Measurements from ENCODE around the gene PTPRD.

DNA sequence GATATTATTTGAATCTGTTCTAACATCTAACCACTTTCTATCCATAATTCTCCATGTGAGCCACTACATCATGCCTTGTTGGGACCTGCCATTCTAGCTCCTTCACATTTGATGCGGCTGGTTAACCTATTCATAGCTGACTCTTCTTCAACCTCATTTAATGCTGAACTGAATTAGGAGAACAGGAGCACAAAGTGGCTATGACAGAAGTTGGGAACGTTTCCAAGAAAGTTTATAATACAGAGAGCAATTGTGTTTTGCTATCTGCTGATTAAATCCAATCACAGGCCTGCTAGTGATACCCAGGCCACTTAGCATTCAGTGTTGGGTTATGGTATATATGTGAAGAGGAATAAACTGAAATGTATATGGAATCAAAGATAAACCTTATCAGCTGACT is 440.3 kb downstream of the PTPRD start:
- TF ChIP-seq, protein P1, sequence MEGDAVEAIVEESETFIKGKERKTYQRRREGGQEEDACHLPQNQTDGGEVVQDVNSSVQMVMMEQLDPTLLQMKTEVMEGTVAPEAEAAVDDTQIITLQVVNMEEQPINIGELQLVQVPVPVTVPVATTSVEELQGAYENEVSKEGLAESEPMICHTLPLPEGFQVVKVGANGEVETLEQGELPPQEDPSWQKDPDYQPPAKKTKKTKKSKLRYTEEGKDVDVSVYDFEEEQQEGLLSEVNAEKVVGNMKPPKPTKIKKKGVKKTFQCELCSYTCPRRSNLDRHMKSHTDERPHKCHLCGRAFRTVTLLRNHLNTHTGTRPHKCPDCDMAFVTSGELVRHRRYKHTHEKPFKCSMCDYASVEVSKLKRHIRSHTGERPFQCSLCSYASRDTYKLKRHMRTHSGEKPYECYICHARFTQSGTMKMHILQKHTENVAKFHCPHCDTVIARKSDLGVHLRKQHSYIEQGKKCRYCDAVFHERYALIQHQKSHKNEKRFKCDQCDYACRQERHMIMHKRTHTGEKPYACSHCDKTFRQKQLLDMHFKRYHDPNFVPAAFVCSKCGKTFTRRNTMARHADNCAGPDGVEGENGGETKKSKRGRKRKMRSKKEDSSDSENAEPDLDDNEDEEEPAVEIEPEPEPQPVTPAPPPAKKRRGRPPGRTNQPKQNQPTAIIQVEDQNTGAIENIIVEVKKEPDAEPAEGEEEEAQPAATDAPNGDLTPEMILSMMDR (IDR thresholded peaks at IDR 0.05), result no peak
- TF ChIP-seq POLR2AphosphoS5 (IDR thresholded peaks at IDR 0.05) (no peak), POLR2A (IDR thresholded peaks at IDR 0.05) (no peak)
